GM12891 (cell line): Measurements from ENCODE around the gene APCS.

Source experiments
- PAX5 ChIP-seq: IDR thresholded peaks from 2 replicates; pipeline ENCODE4 v1.6.1; 2011; ENCODE audit warnings: low read length, moderate library complexity, mild to moderate bottlenecking; ENCODE audit not compliant: insufficient read depth, severe bottlenecking
- POLR2A ChIP-seq: IDR thresholded peaks from 2 replicates; pipeline ENCODE4 v1.6.1; 2011; ENCODE audit warnings: low read depth, low read length, control low read depth
- POLR2AphosphoS5 ChIP-seq: IDR thresholded peaks from 2 replicates; pipeline ENCODE4 v1.6.1; 2011; ENCODE audit warnings: low read depth, low read length, control low read depth
- SPI1 ChIP-seq: IDR thresholded peaks from 2 replicates; pipeline ENCODE4 v1.6.1; 2011; ENCODE audit warnings: low read depth, low read length, control low read depth
- TAF1 ChIP-seq: IDR thresholded peaks from 2 replicates; pipeline ENCODE4 v1.6.1; 2011; ENCODE audit warnings: low read depth, low read length, control low read depth

DNA sequence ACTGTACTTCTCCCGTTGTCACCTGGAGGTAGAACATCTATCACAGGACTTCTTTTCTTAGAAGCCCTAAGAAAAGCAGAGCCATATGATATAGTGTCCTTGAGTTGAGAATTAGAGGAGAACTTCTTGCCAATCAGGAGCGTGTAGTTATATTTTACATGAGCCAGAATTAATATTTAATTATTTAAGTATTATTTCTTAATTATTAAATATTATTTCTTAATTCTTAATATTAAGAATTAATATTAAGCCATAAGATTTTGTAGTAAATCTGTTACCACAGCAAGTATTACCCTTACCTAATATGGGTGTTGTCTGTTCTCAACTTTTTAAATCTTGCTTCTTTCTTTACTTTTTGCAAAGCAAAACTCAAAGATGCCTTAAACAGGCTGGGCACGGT, 10.2 kb upstream of the APCS start:
- no peak for TF ChIP-seq POLR2AphosphoS5
- TF ChIP-seq POLR2A, result no peak
- TF ChIP-seq PAX5, result no peak
- TF ChIP-seq TAF1, result no peak
- TF ChIP-seq SPI1, result no peak
